NCI-H526 (cell line): ENCODE measurements around the gene KCNG2.

Experiments used
- DNase-seq, 2 experiments: peaks; one replicate each; lab custom pipeline; 2025; lab: John Stamatoyannopoulos, UW

Gene KCNG2

DNA sequence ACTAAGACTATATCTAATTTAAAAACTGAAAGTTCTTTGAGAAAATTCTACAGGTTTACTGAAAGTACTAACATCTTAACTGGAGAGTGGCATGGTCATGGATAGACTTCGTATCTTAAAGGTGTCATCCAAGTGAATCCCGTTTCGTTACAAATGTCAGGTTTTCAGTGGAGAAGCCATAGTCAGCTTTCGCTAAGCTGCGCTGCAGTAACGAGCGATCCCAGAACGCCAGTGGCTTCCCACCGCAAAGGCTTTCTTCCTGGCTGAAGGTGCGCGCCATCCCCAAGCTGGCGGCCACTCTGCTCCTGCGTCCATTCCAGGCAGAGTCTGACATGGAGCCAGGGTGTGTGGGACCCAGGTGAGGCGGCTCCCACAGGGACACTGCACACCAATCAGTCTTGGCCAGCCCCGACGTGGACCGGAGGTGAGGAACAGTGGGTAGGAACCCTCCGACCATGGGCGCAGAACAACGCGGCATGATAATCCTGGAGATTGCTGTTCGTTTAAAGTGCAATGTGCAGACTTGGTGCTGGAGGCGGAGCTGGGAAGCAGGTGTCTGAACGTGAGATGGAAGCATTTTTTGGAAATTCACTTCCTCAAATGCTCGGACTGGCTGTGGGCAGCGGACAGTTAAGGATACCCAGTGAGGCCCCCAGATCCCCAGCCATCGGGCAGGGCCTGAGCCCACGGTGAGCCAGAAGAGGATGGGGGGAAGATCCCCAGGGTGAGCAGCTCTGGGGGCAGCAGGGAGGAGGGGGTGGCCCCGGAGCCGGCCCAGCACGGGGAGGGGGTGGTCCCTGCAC, 27.8 kb upstream of the KCNG2 start:
- peak in 1 of 2 experiments; percentile 19 for DNase-seq

GRCh38 chr18:79770501-79770815, 27.3 kb upstream of the KCNG2 start:
- no peak for DNase-seq

- DNase-seq = no peak
Observed at GRCh38 chr18:79770826-79771225, 26.9 kb upstream of the KCNG2 start.

- DNase-seq = no peak
Observed at GRCh38 chr18:79771446-79772107, 26.2 kb upstream of the KCNG2 start.

DNA sequence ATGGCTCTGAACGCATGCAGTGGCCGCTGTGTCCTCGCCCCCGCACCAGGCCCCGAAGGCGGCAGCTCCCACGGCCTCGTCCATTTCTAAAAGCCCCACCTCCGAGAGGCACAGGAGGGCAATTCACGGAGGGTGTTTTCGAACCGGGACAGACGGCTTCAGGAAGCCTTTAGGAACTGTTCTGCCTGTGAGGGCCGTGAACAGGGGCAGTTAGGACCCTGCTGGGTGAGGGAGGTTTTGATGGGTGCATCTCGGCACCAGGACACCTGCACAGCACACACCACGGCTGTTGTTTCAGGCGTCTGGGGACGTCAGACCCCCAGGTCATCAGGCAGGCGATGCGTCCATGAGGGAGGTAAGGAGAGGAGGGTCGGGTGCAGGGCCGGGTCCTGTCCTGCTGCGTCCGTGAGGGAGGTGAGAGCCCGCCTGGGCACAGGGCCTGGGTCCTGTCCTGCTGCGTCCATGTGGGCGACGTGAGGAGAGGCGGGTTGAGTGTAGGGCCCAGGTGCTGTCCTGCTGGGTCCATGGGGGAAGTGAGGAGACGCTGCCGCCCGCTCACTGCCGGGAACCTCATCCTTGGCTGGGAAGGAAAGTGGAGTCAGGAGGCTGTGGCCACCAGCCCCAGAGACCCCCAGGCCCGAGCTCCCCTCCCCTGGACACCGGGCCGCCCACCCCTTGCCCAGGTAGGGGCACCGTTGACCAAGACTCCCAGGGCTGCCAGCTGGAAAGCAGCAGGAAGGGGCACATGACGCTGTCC, 25.5 kb upstream of the KCNG2 start:
- DNase-seq = no peak

GRCh38 chr18:79772865-79773696, 24.7 kb upstream of the KCNG2 start:
- no peak for DNase-seq

DNA sequence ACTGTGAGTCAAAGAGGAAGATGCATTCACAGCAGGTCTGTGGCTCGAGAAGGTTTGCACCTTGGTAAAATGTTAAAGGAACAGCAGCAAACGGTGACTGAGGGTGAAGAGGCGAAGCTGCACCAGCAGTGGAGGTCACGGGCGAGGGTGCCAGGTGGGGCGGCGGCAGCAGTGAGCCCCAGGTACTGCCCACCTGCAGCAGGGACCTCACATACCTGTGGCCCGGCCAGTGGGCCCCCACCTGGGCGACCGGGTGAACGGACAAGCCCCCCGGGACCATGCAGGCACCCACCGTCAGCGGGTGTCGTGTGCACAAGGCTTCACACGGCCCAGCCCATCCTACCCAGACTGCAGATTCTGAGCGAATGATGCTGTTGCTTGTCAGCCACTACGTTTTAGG, 23.6 kb upstream of the KCNG2 start:
- DNase-seq = no peak

DNA sequence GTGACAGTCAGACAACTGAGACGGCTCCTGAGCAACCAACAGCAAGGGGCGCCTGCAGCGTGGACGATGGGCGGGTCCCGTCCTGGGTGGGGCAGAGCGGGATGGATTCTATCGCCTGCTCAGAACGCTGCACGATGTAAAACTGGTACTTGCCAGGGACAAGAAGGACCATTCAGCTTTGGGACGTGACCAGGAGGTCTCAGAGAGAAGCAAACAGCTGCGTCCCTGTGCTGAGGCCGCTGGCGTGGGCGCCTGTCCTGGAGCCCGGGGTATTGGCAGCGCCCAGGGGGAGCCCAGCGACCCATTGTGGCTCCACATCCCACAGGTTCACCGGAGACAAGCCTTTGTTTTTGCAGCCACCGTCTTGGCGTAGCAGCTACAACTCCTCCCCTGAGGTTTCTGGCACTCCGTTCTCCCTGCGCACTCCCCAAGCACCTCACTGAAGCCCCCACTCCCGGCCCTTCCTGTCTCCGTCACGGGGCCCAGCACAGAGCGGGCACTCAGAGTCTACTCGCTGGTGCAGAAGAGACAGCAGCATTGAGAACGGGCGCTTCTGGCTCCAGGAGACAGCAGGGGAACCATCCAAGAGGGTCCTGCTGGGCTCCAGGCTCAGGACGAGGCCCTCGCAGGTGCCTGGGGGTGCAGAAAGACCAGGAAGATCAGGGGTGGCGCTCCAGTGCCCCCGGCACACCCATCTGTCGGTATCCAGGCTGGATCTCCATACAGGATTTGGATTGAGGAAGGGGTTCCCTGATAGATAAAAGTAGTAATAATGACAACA, 22.1 kb upstream of the KCNG2 start:
- no peak for DNase-seq

DNA sequence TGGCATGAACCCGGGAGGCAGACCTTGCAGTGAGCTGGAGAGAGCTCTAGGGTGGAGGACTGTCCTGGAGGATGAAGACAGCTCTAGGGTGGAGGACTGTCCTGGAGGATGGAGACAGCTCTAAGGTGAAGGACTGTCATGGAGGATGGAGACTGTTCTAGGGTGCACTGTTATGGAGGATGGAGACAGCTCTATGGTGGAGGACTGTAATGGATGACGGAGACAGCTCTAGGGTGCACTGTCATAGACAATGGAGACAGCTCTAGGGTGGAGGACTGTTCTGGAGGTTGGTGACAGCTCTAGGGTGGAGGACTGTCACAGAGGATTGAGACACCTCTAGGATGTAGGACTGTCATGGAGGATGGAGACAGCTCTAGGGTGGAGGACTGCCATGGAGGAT, 21.1 kb upstream of the KCNG2 start:
- DNase-seq = no peak

GRCh38 chr18:79778291-79778791, 19.4 kb upstream of the KCNG2 start:
- no peak for DNase-seq

DNA sequence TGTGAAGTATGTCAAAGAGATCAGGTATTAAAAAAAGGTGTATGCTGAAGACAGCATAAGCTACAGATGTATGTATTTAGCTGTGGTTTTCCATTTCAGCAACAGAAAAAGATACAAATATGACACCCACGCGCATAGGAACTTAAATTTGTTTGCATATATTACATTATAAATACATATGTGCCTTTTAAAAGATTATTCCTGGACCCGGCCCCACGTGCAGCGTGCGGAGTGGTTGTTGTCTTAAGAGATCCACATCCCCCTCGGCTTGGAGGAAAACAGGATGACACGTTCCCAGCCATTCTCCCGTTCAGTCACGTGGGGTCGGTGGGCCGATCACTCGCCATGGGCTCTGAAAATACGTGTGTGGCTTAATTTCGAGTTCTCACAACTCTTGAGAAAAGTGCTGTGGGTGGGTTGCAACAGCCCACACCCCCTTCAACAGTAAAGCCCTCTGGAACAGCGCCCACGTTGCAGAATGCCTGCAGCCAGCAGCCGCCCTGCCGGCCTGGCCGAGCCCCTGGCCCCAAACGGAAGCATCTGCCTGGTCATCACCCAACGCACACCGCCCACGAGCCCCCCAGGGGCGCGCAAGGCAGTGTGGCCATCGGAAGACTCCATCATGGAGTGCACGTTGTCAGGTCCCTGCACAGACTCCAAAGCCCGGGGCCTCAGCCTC, 18.6 kb upstream of the KCNG2 start:
- no peak for DNase-seq

- no peak for DNase-seq
Observed at GRCh38 chr18:79779700-79780190, 18.0 kb upstream of the KCNG2 start.

- DNase-seq = no peak
Observed at GRCh38 chr18:79780547-79780946, 17.2 kb upstream of the KCNG2 start.

DNA sequence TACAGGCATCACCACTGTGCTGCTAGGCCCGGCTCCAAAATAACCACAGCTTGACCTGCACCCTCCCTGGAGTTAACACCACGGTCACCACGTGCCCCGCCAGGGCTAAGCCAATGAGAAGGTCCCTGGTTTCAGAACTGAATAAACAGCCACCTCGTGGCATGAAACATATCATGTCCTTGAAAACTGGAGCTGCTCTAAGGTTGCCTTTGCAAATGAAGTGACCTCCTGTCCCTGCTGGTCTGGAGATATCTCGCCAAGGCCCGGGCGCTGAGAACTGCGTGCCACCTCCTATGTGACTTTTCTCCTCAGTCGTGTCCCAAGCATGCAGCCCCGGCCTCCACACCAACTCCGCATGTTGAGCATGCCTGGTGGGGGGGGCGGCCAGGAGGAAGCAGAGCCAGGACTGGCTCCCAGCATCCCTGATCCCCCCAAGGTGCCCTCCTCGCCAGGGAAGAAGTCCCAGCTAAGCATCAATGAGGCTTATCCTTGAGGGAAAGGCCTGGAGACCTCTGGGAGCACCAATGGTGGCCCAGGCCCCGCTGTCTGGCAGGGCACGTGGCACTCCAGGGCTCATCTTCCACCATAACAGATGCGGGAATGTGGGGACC, 16.3 kb upstream of the KCNG2 start:
- DNase-seq = no peak

- peak in 1 of 2 experiments; percentile 31 for DNase-seq
Observed at GRCh38 chr18:79782566-79783308, 15.0 kb upstream of the KCNG2 start.

DNA sequence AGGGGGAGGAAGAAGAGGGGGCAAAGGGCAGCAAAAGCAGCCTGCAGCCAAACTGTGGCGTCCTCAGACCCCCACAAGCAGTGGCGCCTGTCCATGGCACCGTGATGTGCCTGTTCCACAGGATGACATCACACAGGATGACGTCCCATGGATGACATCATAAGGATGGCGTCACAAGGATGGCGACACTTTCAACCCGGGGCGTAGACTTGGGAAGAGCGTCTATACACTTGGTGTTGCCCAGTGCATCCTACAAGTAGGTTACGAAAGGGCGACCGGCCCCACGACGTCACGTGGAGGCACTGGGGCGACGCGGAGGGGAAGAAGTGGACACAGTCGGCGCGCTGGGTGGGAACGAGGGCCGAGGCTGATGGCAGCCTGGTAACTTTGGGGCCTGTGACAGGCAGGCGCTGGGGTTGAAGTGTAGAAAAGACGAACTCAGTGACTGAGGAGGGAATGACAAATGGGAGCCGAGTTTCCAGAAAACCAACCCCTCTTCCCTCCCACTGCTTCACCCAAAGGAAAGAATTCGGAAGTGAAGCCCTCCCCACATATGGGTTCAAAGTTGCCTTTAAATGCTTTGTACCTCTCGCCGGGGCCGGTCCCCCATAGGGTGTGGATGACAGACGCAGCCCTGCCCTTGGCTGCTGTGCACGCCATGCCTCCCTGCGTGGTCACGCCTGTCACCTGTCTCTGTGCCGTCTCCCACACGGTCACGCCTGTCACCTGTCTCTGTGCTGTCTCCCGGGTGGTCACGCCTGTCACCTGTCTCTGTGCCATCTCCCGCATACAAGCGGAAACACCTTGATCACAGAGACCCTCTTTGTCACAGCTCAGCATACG, 13.4 kb upstream of the KCNG2 start:
- no peak for DNase-seq

- peak in 1 of 2 experiments; percentile 27 for DNase-seq
Observed at GRCh38 chr18:79784965-79785770, 12.6 kb upstream of the KCNG2 start.
